HG02885 (cell line): ENCODE results near the gene RPS4Y2.

Experiments used
- ATAC-seq: cut with Tn5 transposase; IDR thresholded peaks from one replicate; pipeline ENCODE4 v1.9.1; 2021; ENCODE audit warnings: mild to moderate bottlenecking; ENCODE audit not compliant: unreplicated experiment, poor library complexity

The RPS4Y2 gene

DNA sequence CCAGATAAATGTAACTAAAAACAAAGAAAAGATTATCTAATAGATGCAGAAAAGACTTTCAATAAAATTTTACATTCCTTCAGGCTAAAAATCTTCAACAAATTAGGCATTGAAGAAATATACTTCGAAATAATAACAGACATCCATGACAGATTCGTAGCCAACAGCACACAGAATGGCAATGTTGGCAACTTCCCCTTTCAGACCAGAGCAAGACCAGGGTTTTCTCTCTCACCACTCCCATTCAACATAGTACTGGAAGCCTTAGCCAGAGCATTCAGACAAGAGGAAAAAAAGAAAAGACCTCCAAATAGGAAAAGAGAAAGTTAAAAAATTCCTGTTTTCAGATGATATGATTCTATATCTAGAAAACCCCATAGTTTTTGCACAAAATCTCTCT, 61.2 kb downstream of the RPS4Y2 start:
- no peak for ATAC-seq
